A549 (cell line): ENCODE results near the gene PDGFA. TPM values are rescaled to one million over a fixed set of nuclear protein-coding genes. Genes with fewer than 3 reads are reported as not detected.

Experiments
- ATAC-seq, 2 experiments: fragments of 200-7000 bp in 1 of 2; fragments of >200 bp in 1 of 2; cut with Nextera tagmentation in 1 of 2; cut with Tn5 transposase in 1 of 2; 3 replicates each; pipeline versions ENCODE4 v1.8.0 to v1.9.1; 2018 to 2020; ENCODE audit warnings: mild to moderate bottlenecking in 1 of 2, moderate library complexity in 1 of 2
- CTCF ChIA-PET: fragments of 300-600 bp; sonication (Branson Sonifier 250); formaldehyde crosslinking; extraction: SDS; loops from one replicate; lab custom pipeline; 2021; ENCODE audit warnings: antibody characterized with exemption, inconsistent platforms; lab: Yijun Ruan, JAX
- POLR2A ChIA-PET: fragments of 350-600 bp; formaldehyde crosslinking; extraction: SDS; loops from one replicate; lab custom pipeline; 2021; ENCODE audit warnings: antibody characterized with exemption, inconsistent platforms; lab: Yijun Ruan, JAX
- DNase-seq, 2 experiments: peaks; one replicate each; pipeline versions ENCODE4 v3.0.0 to v3.0.0-alpha.2; 2011 to 2016; ENCODE audit warnings: low read depth in 1 of 2, low spot score in 1 of 2
- FAIRE-seq: peaks from 2 replicates; lab custom pipeline; 2011; peaks lifted over from hg19 to GRCh38; lab: Jason Lieb, UNC
- H3K27ac ChIP-seq, 2 experiments: fragments of >200 bp; sonication (Bioruptor Twin); formaldehyde crosslinking; 3 replicates each; pipeline ENCODE4 v1.5.1; 2016 to 2017
- H3K4me1 ChIP-seq: fragments of >200 bp; sonication (Bioruptor Twin); formaldehyde crosslinking; 3 replicates; pipeline ENCODE4 v1.6.1; 2016
- H3K4me2 ChIP-seq: fragments of >200 bp; sonication (Bioruptor Twin); formaldehyde crosslinking; 3 replicates; pipeline ENCODE4 v1.6.1; 2016
- H3K4me3 ChIP-seq: fragments of >200 bp; sonication (Bioruptor Twin); formaldehyde crosslinking; 3 replicates; pipeline ENCODE4 v1.5.1; 2016
- H3K9me3 ChIP-seq: fragments of >200 bp; sonication (Bioruptor Twin); formaldehyde crosslinking; 3 replicates; pipeline ENCODE4 v1.6.1; 2016
- CBX2 ChIP-seq: fragments of 200-600 bp; sonication (generic); IDR thresholded peaks from 2 replicates; pipeline ENCODE4 v1.6.1; 2016; ENCODE audit warnings: low read depth, mild to moderate bottlenecking, borderline replicate concordance
- CHD2 ChIP-seq: fragments of 150-350 bp; IDR thresholded peaks from 2 replicates; pipeline ENCODE4 v1.6.1; 2014; ENCODE audit warnings: low read length; ENCODE audit not compliant: partially characterized antibody
- CTCF ChIP-seq: fragments of >200 bp; sonication (Bioruptor Twin); formaldehyde crosslinking; IDR thresholded peaks from 3 replicates; pipeline ENCODE4 v1.5.1; 2016
- E2F6 ChIP-seq: IDR thresholded peaks from 2 replicates; pipeline ENCODE4 v1.6.1; 2012; ENCODE audit warnings: low read depth, borderline replicate concordance
- EP300 ChIP-seq, 2 experiments: fragments of >200 bp; sonication (Bioruptor Twin); formaldehyde crosslinking; IDR thresholded peaks; 2 replicates in 1 of 2; 3 replicates in 1 of 2; pipeline ENCODE4 v1.6.1; 2016 to 2017
- ESRRA ChIP-seq: fragments of 150-350 bp; IDR thresholded peaks from 2 replicates; pipeline ENCODE4 v1.6.1; 2014; ENCODE audit warnings: mild to moderate bottlenecking, low read length, borderline replicate concordance
- HOXB13 ChIP-seq: fragments of 250-450 bp; sonication (Bioruptor Pico); IDR thresholded peaks from 2 replicates; pipeline ENCODE4 v1.5.0; 2020; ENCODE audit warnings: low read depth, mild to moderate bottlenecking, moderate library complexity
- KDM1A ChIP-seq: fragments of 200-600 bp; sonication (generic); IDR thresholded peaks from 2 replicates; pipeline ENCODE4 v1.6.1; 2016; ENCODE audit warnings: low read depth, mild to moderate bottlenecking
- KDM5A ChIP-seq: fragments of 200-600 bp; sonication (generic); IDR thresholded peaks from 2 replicates; pipeline ENCODE4 v1.6.1; 2016; ENCODE audit warnings: antibody characterized with exemption, mild to moderate bottlenecking
- NR3C1 ChIP-seq: fragments of >200 bp; sonication (Bioruptor Twin); formaldehyde crosslinking; IDR thresholded peaks from 3 replicates; pipeline ENCODE4 v1.6.1; 2017
- PHF8 ChIP-seq: fragments of 200-600 bp; sonication (generic); IDR thresholded peaks from 2 replicates; pipeline ENCODE4 v1.6.1; 2016; ENCODE audit warnings: low read depth, mild to moderate bottlenecking, antibody characterized with exemption, moderate library complexity, borderline replicate concordance
- POLR2A ChIP-seq: IDR thresholded peaks from 2 replicates; pipeline ENCODE4 v1.6.1; 2012; ENCODE audit warnings: mild to moderate bottlenecking, low read length
- RAD21 ChIP-seq, 2 experiments: fragments of >200 bp in 1 of 2; sonication (Bioruptor Twin) in 1 of 2; formaldehyde crosslinking in 1 of 2; IDR thresholded peaks in 1 of 2; conservative IDR thresholded peaks in 1 of 2; 2 replicates in 1 of 2; 3 replicates in 1 of 2; pipeline ENCODE4 v1.6.1; 2012 to 2018; ENCODE audit warnings: inconsistent platforms in 1 of 2
- RARB ChIP-seq: fragments of 250-450 bp; sonication (Bioruptor Pico); IDR thresholded peaks from 2 replicates; pipeline ENCODE4 v1.8.0; 2021; ENCODE audit warnings: mild to moderate bottlenecking, moderate library complexity
- REST ChIP-seq: fragments of 200-600 bp; sonication (generic); IDR thresholded peaks from 2 replicates; pipeline ENCODE4 v1.6.1; 2016; ENCODE audit warnings: antibody characterized with exemption, mild to moderate bottlenecking, moderate library complexity
- RFX5 ChIP-seq: fragments of 450-650 bp; IDR thresholded peaks from 2 replicates; pipeline ENCODE4 v1.7.1; 2014; ENCODE audit warnings: antibody characterized with exemption, mild to moderate bottlenecking, moderate library complexity
- RNF2 ChIP-seq: fragments of 200-600 bp; sonication (generic); IDR thresholded peaks from 2 replicates; pipeline ENCODE4 v1.6.1; 2016; ENCODE audit warnings: low read depth, mild to moderate bottlenecking, antibody characterized with exemption, moderate library complexity, borderline replicate concordance
- SREBF2 ChIP-seq: fragments of 450-650 bp; IDR thresholded peaks from 2 replicates; pipeline ENCODE4 v1.6.1; 2014; ENCODE audit warnings: mild to moderate bottlenecking, moderate library complexity
- TFCP2L1 ChIP-seq: fragments of 250-450 bp; sonication (Bioruptor Pico); IDR thresholded peaks from 2 replicates; pipeline ENCODE4 v1.5.0; 2021; ENCODE audit warnings: mild to moderate bottlenecking
- ZSCAN20 ChIP-seq: fragments of 250-450 bp; sonication (Bioruptor Pico); IDR thresholded peaks from 2 replicates; pipeline ENCODE4 v1.8.0; 2022; ENCODE audit warnings: mild to moderate bottlenecking, moderate library complexity
- WGBS: methylation state at CpG from one replicate; pipeline ENCODE4 v1.1.6; 2017; ENCODE audit errors: missing lambda C conversion rate; 5-methylcytosine and 5-hydroxymethylcytosine counted together
- polyA plus RNA-seq, 4 experiments: library from polyadenylated mRNA; depleted of rRNA in 3 of 4; stranded (reverse); fragments of >200 nt; fragmentation: RNase III in 1 of 4; extraction: RNeasy Plus Mini Kit Qiagen cat#74134 plus additional on column Dnase treatment in 1 of 4; gene quantifications; 2 replicates in 3 of 4; 3 replicates in 1 of 4; pipeline ENCODE4 v1.2.3, GENCODE V29; 2011 to 2017

PDGFA gene
- polyA plus RNA-seq, 2 of the 4 experiments (the other 2 are of a cell fraction) = 12.8 to 14.9 TPM

- H3K4me3 ChIP-seq = no peak overlapping the region
- ChIA-PET CTCF (interaction anchor here (0.6 to 1.0 kb wide), 2 partner anchors 151 to 163 kb away, joined by 3 to 4 read pairs; no protein-coding TSS in a partner anchor), POLR2A (no interaction called here)
- no peak overlapping the region for H3K27ac ChIP-seq
- TF ChIP-seq CTCF = no peak
- no peak for TF ChIP-seq ESRRA
- no peak for TF ChIP-seq NR3C1
- no peak for TF ChIP-seq CBX2
- TF ChIP-seq KDM1A = no peak
- no peak for TF ChIP-seq CHD2
- no peak for TF ChIP-seq HOXB13 (CRISPR knock-in tag)
- TF ChIP-seq RAD21 (conservative IDR thresholded peaks at IDR 0.05 in 1 of 2, IDR thresholded peaks at IDR 0.05 in 1 of 2) = no peak
- no peak for TF ChIP-seq PHF8
- TF ChIP-seq KDM5A = no peak
- TF ChIP-seq TFCP2L1 (CRISPR knock-in tag) = no peak
- no peak for TF ChIP-seq RARB
- no peak for TF ChIP-seq ZSCAN20 (CRISPR knock-in tag)
- TF ChIP-seq RFX5 = no peak
- no peaks in the 10 kb centered on the region for H3K4me1 ChIP-seq
- no peak for FAIRE-seq
- 63% methylated on average over 18 of the region's 21 CpGs for WGBS
- no peak for ATAC-seq
- no peak for DNase-seq
- no peaks in the 10 kb centered on the region for H3K9me3 ChIP-seq
- H3K4me2 ChIP-seq = no peak overlapping the region
These were observed 35.1 kb downstream of the PDGFA start for GRCh38 chr7:484356-485101.

- 68% methylated on average over 10 of the region's 10 CpGs for WGBS
- no peaks in the 10 kb centered on the region for H3K9me3 ChIP-seq
- ChIA-PET POLR2A (no interaction called here), CTCF (no interaction called here)
- DNase-seq (no peak), ATAC-seq (no peak), FAIRE-seq (no peak)
- no peak overlapping the region for H3K27ac ChIP-seq
- H3K4me2 ChIP-seq = no peak overlapping the region
- H3K4me3 ChIP-seq = no peak overlapping the region
- no peak for TF ChIP-seq EP300 (IDR thresholded peaks at IDR 0.05)
- TF ChIP-seq POLR2A = no peak
- no peak for TF ChIP-seq ZSCAN20 (CRISPR knock-in tag)
- no peak for TF ChIP-seq E2F6
- TF ChIP-seq ESRRA = no peak
- no peak for TF ChIP-seq SREBF2
- no peak for TF ChIP-seq RNF2
- no peak for TF ChIP-seq RARB
- no peak for TF ChIP-seq REST
- H3K4me1 ChIP-seq = no peaks in the 10 kb centered on the region
These were observed 35.8 kb downstream of the PDGFA start for GRCh38 chr7:483656-484355.
